Subcutaneous adipose tissue (tissue), 4 donors: ENCODE measurements around the gene ASS1. TPM values are rescaled to one million over a fixed set of nuclear protein-coding genes. Genes with fewer than 3 reads are reported as not detected.

Experiments
- CTCF ChIP-seq: fragments of 450-650 bp; IDR thresholded peaks from one replicate; pipeline ENCODE4 v1.5.1; 2016; ENCODE audit warnings: low read depth, mild to moderate bottlenecking, control low read depth, antibody characterized with exemption, moderate library complexity
- total RNA-seq, 4 donors: library from RNA; depleted of rRNA; stranded (reverse); fragments of >200 nt; gene quantifications; one replicate each; pipeline ENCODE4 v1.1.0, GENCODE V29; 2016

The ASS1 gene
- total RNA-seq, 4 donors from 2014 or later = 302 to 485 (median 393) TPM

GRCh38 chr9:130448035-130448624 is 3.4 kb downstream of the ASS1 start:
- TF ChIP-seq CTCF = no peak

- no peak for TF ChIP-seq CTCF
Measured at GRCh38 chr9:130448771-130449603, 4.2 kb downstream of the ASS1 start.

GRCh38 chr9:130450344-130451003 is 5.7 kb downstream of the ASS1 start:
- TF ChIP-seq CTCF = no peak

GRCh38 chr9:130451004-130451390 is 6.2 kb downstream of the ASS1 start:
- TF ChIP-seq CTCF = no peak

GRCh38 chr9:130451509-130452388 is 7.0 kb downstream of the ASS1 start:
- no peak for TF ChIP-seq CTCF

GRCh38 chr9:130452835-130453234 is 8.1 kb downstream of the ASS1 start:
- no peak for TF ChIP-seq CTCF
